Lung (tissue), 12 donors: ENCODE measurements around the gene CLEC2D. TPM values are rescaled to one million over a fixed set of nuclear protein-coding genes. Genes with fewer than 3 reads are reported as not detected.

Experiments used
- ATAC-seq: fragments of 200-7000 bp; cut with Tn5 transposase; one replicate; pipeline ENCODE4 v1.9.1; 2020; ENCODE audit warnings: moderate number of reproducible peaks; ENCODE audit not compliant: insufficient read depth, low FRiP score
- DNase-seq, 3 donors: peaks; one replicate each; pipeline ENCODE4 v3.0.0-alpha.2; 2013 to 2017
- H3K27ac ChIP-seq, 2 donors: one replicate each; pipeline ENCODE4 v1.5.1; 2013; ENCODE audit warnings: mild to moderate bottlenecking in 2 of 2, moderate library complexity in 2 of 2, control low read depth in 1 of 2, inconsistent platforms in 1 of 2, low read depth in 1 of 2, low read length in 1 of 2
- H3K27me3 ChIP-seq, 3 donors: one replicate each; pipeline ENCODE4 v1.5.1; 2013; ENCODE audit warnings: low read length in 2 of 3; ENCODE audit not compliant: control insufficient read depth in 3 of 3, insufficient read depth in 3 of 3
- H3K36me3 ChIP-seq, 4 donors: one replicate each; pipeline ENCODE4 v1.5.1; 2013; ENCODE audit warnings: low read length in 4 of 4, mild to moderate bottlenecking in 1 of 4, moderate library complexity in 1 of 4; ENCODE audit not compliant: control insufficient read depth in 4 of 4, insufficient read depth in 4 of 4
- H3K4me1 ChIP-seq, 5 donors: one replicate each; pipeline ENCODE4 v1.5.1; 2013; ENCODE audit warnings: low read length in 5 of 5, mild to moderate bottlenecking in 2 of 5, moderate library complexity in 1 of 5; ENCODE audit not compliant: control insufficient read depth in 5 of 5, insufficient read depth in 5 of 5
- H3K4me3 ChIP-seq: one replicate; pipeline ENCODE4 v1.5.1; 2013; ENCODE audit warnings: mild to moderate bottlenecking, control low read depth, moderate library complexity
- H3K9ac ChIP-seq, 2 donors: one replicate each; pipeline ENCODE4 v1.5.1; 2013; ENCODE audit warnings: low read length in 2 of 2, control low read depth in 1 of 2; ENCODE audit not compliant: insufficient read depth in 1 of 2
- H3K9me3 ChIP-seq, 4 donors: one replicate each; pipeline ENCODE4 v1.5.1; 2013; ENCODE audit warnings: low read length in 3 of 4, mild to moderate bottlenecking in 1 of 4, moderate library complexity in 1 of 4; ENCODE audit not compliant: control insufficient read depth in 4 of 4, insufficient read depth in 3 of 4
- CTCF ChIP-seq: IDR thresholded peaks from 2 replicates; pipeline ENCODE4 v1.5.1; 2012; ENCODE audit warnings: mild to moderate bottlenecking; ENCODE audit errors: control extremely low read depth, extremely low read depth
- WGBS, 2 donors: extraction: QIAGEN DNeasy Blood & Tissue Kit; methylation state at CpG; one replicate each; pipeline ENCODE4 v1.1.7; 2013; 5-methylcytosine and 5-hydroxymethylcytosine counted together
- polyA plus RNA-seq, 2 donors: library from polyadenylated mRNA; stranded (reverse); fragments of 200-250 nt; gene quantifications; one replicate each; pipeline ENCODE4 v1.2.1, GENCODE V29; 2013
- total RNA-seq, 2 donors: library from RNA; depleted of rRNA in 1 of 2; stranded (reverse); fragments of >200 nt in 1 of 2; gene quantifications; one replicate each; pipeline ENCODE4 v1.2.1, GENCODE V29; 2014 to 2021
- donor health status: control.
- donor health status: control.
- donor health status: Bipolar disorder and iron deficiency.
- donor health status: healthy.
- donor health status: DM: yes; HTN: yes; CAD: no.

Gene CLEC2D
- total and polyA plus RNA-seq, 4 donors = 4.4 to 30.5 (median 9.0) TPM

DNA sequence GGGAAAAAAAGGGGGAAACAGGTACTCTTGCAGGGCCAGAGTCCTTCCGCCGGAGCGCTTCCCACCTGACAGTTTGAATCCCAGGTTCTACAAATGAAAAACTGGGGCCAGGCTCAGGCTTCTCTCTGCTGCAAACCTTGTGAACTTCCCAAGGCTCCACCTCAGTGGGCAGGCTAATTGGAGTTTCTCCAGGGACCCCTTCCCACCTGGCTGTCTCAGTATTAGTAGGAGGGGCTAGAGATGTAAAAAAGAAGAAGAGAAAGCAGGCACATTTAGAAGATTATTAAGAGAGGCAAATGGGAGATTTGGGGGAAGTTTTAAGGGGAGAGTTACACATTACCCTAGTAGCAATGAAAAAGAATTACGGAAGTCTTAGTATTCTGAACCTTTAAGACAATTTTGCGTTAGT lies 20.0 kb upstream of the CLEC2D start:
- no peak for TF ChIP-seq CTCF
- Histone ChIP-seq H3K9me3 (no peaks in the 10 kb centered on the region), H3K27me3 (no peaks in the 10 kb centered on the region), H3K36me3 (peaks cover 0 to 8% (median 3%) of the 10 kb centered on the region in 4 donors), H3K27ac (peak overlapping the region; percentile 52 to 62), H3K4me1 (peaks cover 0 to 31% (median 7%) of the 10 kb centered on the region in 5 donors), H3K4me3 (peak overlapping the region; percentile 54), H3K9ac (peak overlapping the region in 1 of 2 donors; percentile 92)
- WGBS, 2 donors = 20 to 22% methylated on average over 5 of the region's 5 CpGs
- DNase-seq (peak in 1 of 3 donors; percentile 25), ATAC-seq (no peak)

GRCh38 chr12:9650151-9650576 lies 19.3 kb upstream of the CLEC2D start:
- Histone ChIP-seq H3K27ac (peak overlapping the region; percentile 62 to 68), H3K4me1 (peaks cover 0 to 31% (median 7%) of the 10 kb centered on the region in 5 donors), H3K27me3 (no peaks in the 10 kb centered on the region), H3K4me3 (no peak overlapping the region), H3K36me3 (peaks cover 0 to 9% (median 8%) of the 10 kb centered on the region in 4 donors), H3K9ac (peak overlapping the region in 1 of 2 donors; percentile 92), H3K9me3 (no peaks in the 10 kb centered on the region)
- TF ChIP-seq CTCF = no peak
- DNase-seq (peak in 2 of 3 donors; percentile 25 to 35), ATAC-seq (no peak)
- 9 to 20% methylated on average over 4 of the region's 4 CpGs for WGBS, 2 donors

DNA sequence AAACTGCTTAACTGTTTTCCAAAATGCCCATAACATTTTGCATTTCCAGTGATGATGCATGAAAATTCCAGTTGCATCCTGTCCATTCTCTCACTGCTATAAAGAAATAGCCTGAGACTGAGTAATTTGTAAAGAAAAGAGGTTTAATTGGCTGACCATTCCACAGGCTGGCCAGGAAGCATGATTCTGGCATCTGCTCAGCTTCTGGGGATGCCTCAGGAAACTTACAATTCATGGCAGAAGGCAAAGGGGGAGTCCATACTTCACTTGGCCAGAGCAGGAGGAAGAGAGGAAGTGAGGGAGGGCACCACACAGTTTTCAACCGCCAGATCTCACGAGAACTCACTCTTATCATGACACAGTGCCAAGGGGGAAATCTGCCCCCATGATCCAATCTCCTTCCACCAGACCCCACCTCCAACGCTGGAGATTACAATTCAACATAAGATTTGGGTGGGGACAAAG lies 18.2 kb upstream of the CLEC2D start:
- Histone ChIP-seq H3K9ac (no peak overlapping the region), H3K4me1 (peaks cover 0 to 31% (median 7%) of the 10 kb centered on the region in 5 donors), H3K4me3 (no peak overlapping the region), H3K27me3 (no peaks in the 10 kb centered on the region), H3K9me3 (no peaks in the 10 kb centered on the region), H3K27ac (peak overlapping the region; percentile 27 to 68), H3K36me3 (peaks cover 0 to 18% (median 13%) of the 10 kb centered on the region in 4 donors)
- TF ChIP-seq CTCF = no peak
- DNase-seq = peak in 2 of 3 donors; percentile 5 to 15
- ATAC-seq = no peak
- WGBS, 2 donors = 19 to 55% methylated on average over 3 of the region's 3 CpGs

DNA sequence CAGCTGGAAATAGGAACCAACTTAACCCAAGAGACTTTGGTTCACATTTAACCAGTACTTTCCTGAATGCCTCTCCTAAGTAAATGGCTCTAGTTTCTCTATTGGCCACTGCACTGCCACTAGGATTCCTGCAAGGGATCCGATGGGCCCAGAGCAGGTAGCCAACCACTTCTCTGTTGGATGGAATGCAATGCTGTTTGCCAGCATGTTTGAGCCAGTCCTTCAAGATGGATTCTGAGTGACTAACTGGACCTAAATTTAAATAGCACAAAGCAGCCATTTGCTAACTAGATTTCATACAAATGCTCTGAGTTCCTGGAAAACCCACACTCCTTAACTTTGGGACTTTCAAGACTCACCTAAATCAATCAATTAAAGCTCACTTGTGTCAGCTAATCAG lies 9.5 kb upstream of the CLEC2D start:
- DNase-seq = no peak
- Histone ChIP-seq H3K4me3 (no peak overlapping the region), H3K4me1 (no peaks in the 10 kb centered on the region), H3K27ac (no peak overlapping the region), H3K9me3 (peaks cover 0 to 5% (median under 1%) of the 10 kb centered on the region in 4 donors), H3K36me3 (peaks cover 7 to 60% (median 42%) of the 10 kb centered on the region in 4 donors), H3K27me3 (no peaks in the 10 kb centered on the region), H3K9ac (no peak overlapping the region)
- no peak for TF ChIP-seq CTCF
- WGBS, 2 donors = 38 to 90% methylated on average over 1 of the region's 1 CpG
- no peak for ATAC-seq
